Activated T-helper 9 cell treated with anti-CD3 and anti-CD28 coated beads, Interleukin-2, amount 50 U/mL, for 16 hours (primary cell): ENCODE data around the gene RBM27.
"Not testable (repeated sequence)": the region's sequence is repeated elsewhere in the genome, so short reads cannot be mapped to it uniquely, and the experiment has no call there.

ENCODE experiments used
- DNase-seq: peaks from one replicate; pipeline ENCODE4 v3.0.0-alpha.2; 2020; ENCODE audit warnings: low read depth

The RBM27 gene

DNA sequence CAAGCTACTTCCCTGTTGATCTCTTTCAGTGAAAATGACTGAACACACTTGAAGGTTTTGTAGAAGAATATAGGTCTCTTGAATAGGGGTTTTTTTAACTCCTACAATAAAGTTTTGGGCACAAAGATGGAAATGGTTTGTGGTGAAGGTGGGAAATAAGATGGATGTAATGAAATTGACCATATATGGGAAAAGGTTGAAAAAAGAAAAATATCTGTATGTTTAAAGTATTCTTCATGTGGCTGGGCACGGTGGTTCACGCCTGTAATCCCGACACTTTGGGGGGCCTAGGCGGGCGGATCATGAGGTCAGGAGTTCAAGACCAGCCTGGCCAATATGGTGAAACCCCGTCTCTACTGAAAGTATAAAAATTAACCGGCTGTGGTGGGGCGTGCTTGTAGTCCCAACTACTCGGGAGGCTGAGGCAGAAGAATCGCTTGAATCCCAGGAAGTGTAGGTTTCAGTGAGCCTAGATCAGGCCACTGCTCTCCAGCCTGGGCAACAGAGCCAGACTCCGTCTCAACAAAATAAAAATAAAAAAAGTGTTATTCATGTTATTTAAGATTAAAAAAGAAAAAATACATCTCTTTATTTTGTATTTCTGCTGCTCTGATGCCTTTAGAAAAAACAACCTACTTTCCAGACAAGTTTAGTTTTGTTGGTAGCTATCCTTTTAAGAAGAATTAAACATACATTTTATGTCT is 2.2 kb downstream of the RBM27 start:
- no peak for DNase-seq

DNA sequence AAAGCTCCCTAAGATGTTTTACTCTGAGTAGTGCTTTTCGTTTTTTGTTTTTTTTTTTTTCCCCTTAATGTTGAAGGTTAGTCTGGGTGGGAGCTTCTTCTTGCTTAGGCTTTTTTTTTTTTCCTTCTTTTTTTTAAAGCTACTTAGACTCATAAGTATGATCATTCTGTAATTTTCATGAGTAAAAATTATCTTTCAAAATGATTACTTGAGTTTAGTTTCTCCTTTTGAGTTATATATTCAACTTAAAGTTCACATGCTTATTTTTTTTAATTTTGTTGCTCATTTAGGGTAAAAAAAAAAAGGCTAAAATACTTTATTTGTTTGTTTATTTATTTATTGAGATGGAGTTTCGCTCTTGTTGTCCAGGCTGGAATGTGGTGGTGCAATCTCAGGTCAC is 2.9 kb downstream of the RBM27 start:
- no peak for DNase-seq

DNA sequence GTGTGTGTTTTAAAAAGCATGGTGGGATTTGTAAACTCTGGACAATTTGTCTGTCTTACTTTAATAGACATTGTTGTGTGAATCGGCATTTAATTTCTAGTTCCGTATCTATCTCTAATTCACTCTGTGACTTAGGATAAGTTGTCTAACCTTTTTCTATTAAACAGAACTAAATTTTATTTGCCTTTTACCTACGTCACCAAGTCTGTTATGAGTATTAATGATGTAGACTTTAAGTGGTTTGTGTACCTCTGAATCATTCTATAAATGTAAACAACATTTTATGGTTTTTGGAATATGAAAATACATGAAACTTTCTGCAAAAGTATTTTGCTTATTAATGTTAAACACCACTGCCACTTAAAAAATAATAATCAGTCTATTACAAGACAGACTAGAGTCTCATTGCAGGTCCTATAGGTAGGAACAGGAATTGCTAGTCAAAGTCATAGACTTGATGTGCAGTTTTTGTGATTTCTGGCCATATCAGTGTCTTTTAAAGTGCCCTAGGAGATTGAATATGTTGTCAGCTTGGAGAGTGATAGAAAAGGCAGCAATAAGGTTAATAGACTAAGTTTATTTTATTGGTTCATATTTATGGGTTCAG is 5.6 kb downstream of the RBM27 start:
- DNase-seq = no peak

DNA sequence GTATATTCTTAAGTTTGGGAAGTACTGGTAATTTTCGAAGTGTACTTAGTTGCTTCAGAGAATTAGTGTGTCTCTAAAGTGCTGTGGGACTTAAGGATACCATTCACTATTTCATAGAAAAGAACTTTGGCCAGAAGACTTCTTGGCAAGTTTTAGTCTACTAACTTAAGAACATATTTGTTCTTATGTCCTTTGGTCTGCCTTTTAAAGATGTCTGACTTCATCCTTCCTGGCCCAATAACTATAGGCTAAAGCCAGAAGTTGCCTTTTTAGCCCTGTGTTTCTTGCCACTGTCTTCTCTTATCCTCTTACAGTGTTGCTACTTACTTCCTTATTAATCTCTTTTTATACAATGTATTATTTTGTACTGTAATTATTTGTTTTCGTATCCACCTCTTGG is 6.3 kb downstream of the RBM27 start:
- no peak for DNase-seq

DNA sequence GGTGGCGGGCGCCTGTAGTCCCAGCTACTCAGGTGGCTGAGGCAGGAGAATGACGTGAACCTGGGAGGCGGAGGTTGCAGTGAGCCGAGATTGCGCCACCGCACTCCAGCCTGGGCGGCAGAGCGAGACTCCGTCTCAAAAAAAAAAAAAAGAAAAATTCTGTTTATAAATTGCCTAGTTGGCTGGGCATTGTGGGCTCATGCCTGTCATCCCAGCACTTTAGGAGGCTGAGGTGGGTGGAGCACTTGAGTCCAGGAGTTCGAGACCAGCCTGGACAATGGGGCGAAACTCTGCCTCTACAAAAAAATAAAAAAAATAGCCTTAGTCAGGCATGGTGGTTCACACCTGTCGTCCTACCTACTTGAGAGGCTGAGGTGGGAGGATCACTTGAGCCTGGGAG is 7.4 kb downstream of the RBM27 start:
- not testable (repeated sequence) for DNase-seq

DNA sequence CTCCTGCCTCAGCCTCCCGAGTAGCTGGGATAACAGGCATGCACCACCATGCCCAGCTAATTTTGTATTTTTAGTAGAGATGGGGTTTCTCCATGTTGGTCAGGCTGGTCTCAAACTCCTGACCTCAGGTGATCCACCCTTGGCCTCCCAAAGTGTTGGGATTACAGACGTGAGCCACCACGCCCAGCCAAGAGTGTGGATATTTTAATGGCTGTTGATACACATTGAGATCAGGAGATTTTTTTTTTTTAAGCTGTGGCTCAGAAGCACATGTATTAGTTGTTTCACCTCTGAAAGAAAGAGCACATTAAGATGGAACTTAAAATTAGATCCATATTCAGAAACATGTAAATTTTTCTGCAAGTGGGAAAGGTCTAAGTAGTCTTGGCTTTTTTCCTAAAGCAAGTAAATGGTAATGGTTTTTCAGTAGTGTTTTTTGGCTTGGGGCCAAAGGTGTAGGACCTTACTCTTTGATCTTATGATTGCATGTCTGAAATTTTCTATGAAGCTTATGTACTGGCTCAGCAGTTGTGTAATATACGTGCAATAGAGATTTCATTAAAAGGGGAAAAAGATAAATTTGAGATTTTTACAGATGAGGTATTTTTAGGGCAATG is 9.9 kb downstream of the RBM27 start:
- DNase-seq = no peak

DNA sequence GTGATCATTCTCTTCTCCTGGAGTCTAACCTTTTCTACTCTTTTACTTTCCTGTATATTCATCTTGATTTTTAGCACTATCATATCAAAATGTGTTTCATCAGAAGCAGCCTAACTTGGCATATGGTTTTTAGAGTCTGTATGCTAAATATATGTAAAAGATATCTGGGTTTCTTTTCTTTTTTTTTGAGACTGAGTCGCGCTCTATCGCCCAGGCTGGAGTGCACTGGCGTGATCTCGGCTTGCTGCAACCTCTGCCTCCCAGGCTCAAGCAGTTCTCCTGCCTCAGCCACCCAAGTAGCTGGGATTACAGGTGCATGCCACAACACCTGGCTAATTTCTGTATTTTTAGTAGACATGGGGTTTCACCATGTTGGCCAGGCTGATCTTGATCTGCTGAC is 11.5 kb downstream of the RBM27 start:
- DNase-seq = not testable (repeated sequence)

GRCh38 chr5:146218168-146218567 is 14.8 kb downstream of the RBM27 start:
- DNase-seq = no peak

GRCh38 chr5:146219243-146219642 is 15.8 kb downstream of the RBM27 start:
- DNase-seq = no peak

GRCh38 chr5:146221234-146221633 is 17.8 kb downstream of the RBM27 start:
- DNase-seq = no peak

DNA sequence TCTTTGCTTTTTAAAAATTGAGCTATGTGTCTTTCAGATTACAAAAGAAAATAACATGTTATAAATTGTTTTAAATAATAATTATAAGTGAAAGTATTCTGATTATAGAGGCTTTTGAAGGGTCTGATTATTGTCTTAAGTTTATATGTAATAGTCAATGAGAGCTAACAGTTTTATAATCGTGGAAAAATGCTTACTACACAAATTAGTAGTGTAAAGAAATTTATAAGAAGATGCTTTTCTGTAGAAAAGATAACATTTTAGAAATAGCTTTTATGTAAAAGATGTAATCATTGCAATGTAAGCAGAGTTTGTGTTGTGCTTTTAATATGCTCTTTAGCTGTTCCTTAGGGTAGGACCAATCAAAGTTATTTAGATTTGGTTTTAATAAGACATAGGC is 18.6 kb downstream of the RBM27 start:
- DNase-seq = no peak

GRCh38 chr5:146223179-146223578 is 19.8 kb downstream of the RBM27 start:
- DNase-seq = no peak

GRCh38 chr5:146229222-146229621 is 25.8 kb downstream of the RBM27 start:
- DNase-seq = no peak

DNA sequence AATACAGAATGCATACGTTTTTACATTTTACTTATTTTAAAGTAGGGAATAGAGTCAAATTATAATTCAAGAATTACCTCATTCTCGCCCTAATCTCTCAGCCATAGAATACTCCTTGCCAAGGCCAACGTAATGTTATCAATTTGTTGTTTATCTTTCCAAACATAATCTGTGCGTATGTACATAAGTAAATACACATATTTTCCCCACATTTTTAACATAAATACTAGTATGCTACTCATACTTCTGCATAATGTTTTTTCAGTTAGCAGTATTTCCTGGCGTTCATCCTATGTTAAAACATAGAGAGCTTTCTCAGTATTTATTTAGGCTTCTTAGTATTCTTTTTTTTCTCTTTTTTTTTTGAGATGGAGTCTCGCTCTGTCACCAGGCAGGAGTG is 28.8 kb downstream of the RBM27 start:
- no peak for DNase-seq

DNA sequence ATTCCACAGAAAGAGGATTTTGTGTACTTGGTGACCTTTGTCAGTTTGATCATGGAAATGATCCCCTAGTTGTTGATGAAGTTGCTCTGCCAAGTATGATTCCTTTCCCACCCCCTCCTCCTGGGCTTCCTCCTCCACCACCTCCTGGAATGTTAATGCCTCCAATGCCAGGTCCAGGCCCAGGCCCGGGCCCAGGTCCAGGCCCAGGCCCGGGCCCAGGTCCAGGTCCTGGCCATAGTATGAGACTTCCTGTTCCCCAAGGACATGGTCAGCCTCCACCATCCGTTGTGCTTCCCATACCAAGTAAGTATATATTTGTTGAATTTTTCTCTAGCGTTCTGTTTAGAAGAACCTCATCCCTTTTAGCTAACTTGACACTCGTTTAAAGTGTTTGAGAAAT is 30.0 kb downstream of the RBM27 start:
- no peak for DNase-seq

DNA sequence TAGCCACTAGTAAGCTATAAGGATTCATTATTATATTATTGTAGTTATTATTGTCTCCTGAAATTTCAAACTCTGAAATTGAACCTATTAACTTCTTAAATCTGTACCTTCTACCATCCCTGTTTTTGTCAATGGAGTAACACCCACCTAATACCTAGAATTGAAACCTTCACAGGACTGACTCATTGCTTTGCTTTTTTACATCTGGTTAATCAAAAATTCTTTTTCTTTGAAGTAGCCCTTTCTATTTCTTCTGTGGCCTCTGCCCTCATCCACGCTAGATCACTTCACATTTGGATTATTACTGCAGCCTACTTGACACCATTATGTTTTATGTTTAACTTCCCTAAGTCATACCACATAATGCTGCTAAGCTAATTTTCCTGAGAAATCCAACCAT is 35.6 kb downstream of the RBM27 start:
- no peak for DNase-seq

- no peak for DNase-seq
Measured at GRCh38 chr5:146240951-146241350, 37.5 kb downstream of the RBM27 start.

DNA sequence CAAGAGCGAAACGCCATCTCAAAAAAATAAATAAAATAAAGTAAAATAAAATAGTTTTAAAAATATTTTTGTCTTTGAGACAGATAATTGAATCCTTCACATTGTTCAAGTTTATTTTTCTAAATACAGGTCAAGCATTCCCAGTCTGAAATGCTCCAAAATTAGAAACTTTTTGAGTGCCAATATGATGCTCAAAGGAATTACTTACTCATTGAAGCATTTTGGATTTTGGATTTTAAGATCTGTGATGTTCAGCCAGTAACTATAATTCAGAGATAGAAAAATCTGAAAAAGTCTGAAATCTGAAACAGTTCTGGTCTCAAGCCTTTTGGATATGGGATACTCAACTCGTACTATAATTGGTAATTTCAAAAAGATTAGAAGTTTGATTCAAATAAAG is 39.8 kb downstream of the RBM27 start:
- DNase-seq = no peak

DNA sequence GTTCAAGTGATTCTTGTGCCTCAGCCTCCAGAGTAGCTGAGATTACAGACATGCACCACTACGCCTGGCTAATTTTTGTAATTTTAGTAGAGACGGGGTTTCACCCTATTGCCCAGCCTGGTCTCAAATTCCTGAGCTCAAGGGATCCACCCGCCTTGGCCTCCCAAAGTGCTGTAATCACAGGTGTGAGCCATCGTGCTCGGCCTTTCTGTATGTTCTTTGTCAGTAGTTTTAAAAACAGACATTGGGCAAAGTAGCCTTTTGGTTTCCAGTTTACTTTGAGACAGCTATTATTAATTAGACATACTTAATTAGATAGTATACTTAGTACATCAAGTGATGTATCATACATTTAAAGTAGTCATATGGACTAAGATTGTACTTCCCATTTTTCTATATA is 45.2 kb downstream of the RBM27 start:
- DNase-seq = no peak

- no peak for DNase-seq
Measured at GRCh38 chr5:146249801-146250200, 46.4 kb downstream of the RBM27 start.
